Gastroesophageal sphincter (tissue), 4 donors: ENCODE results near the gene VTN. TPM values are rescaled to one million over a fixed set of nuclear protein-coding genes. Genes with fewer than 3 reads are reported as not detected.

Experiments used
- ATAC-seq: fragments of 150-250 bp; one replicate; pipeline ENCODE4 v1.9.1; 2016; ENCODE audit warnings: mild to moderate bottlenecking, moderate library complexity
- H3K27ac ChIP-seq, 4 donors: fragments of 200-600 bp; sonication (generic) in 3 of 4; 1 replicate in 3 of 4; 2 replicates in 1 of 4; pipeline ENCODE4 v1.5.1; 2016 to 2019
- H3K27me3 ChIP-seq: fragments of 200-600 bp; sonication (generic); one replicate; pipeline ENCODE4 v1.5.1; 2019
- H3K36me3 ChIP-seq, 2 donors: fragments of 200-600 bp; sonication (generic); one replicate each; pipeline ENCODE4 v1.5.1; 2019; ENCODE audit warnings: control low read depth in 1 of 2
- H3K4me1 ChIP-seq, 3 donors: fragments of 200-600 bp; sonication (generic); 1 replicate in 2 of 3; 2 replicates in 1 of 3; pipeline ENCODE4 v1.5.1; 2016 to 2019; ENCODE audit warnings: control low read depth in 2 of 3
- H3K4me3 ChIP-seq, 2 donors: fragments of 200-600 bp; sonication (generic); one replicate each; pipeline ENCODE4 v1.5.1; 2019; ENCODE audit warnings: mild to moderate bottlenecking in 1 of 2, moderate library complexity in 1 of 2
- H3K9me3 ChIP-seq, 3 donors: fragments of 200-600 bp; sonication (generic); one replicate each; pipeline ENCODE4 v1.5.1; 2017 to 2019; ENCODE audit warnings: control low read depth in 2 of 3
- CTCF ChIP-seq, 4 experiments: fragments of 200-600 bp in 2 of 4; fragments of 450-650 bp in 2 of 4; sonication (generic) in 1 of 4; IDR thresholded peaks; one replicate each; pipeline ENCODE4 v1.5.1; 2017 to 2019; ENCODE audit warnings: antibody characterized with exemption in 4 of 4, mild to moderate bottlenecking in 2 of 4, moderate library complexity in 2 of 4
- EP300 ChIP-seq: sonication (generic); formaldehyde crosslinking; IDR thresholded peaks from one replicate; pipeline ENCODE4 v1.6.1; 2017; ENCODE audit warnings: antibody characterized with exemption, mild to moderate bottlenecking
- POLR2A ChIP-seq, 2 donors: fragments of 450-650 bp; IDR thresholded peaks; one replicate each; pipeline ENCODE4 v1.6.1; 2017; ENCODE audit warnings: antibody characterized with exemption in 2 of 2, mild to moderate bottlenecking in 2 of 2, moderate library complexity in 1 of 2
- POLR2AphosphoS5 ChIP-seq: sonication (generic); formaldehyde crosslinking; IDR thresholded peaks from one replicate; pipeline ENCODE4 v1.6.1; 2017; ENCODE audit warnings: antibody characterized with exemption
- WGBS, 2 donors: methylation state at CpG; one replicate each; pipeline ENCODE4 v1.1.5; 2018; ENCODE audit warnings: low coverage in 1 of 2; 5-methylcytosine and 5-hydroxymethylcytosine counted together
- total RNA-seq, 4 donors: library from RNA; depleted of rRNA; stranded (reverse); fragments of >200 nt; gene quantifications; one replicate each; pipeline ENCODE4 v1.1.0, GENCODE V29; 2016

VTN gene
- total RNA-seq, 4 donors from 2014 or later, result 0.27 to 0.47 (median 0.27) TPM; not detected in 1

GRCh38 chr17:28390984-28391383, 20.9 kb upstream of the VTN start:
- no peak overlapping the region for H3K4me3 ChIP-seq
- peaks cover 0 to 95% of the 10 kb centered on the region in 2 donors for H3K36me3 ChIP-seq
- no peaks in the 10 kb centered on the region for H3K27me3 ChIP-seq
- no peak overlapping the region for H3K27ac ChIP-seq
- no peaks in the 10 kb centered on the region for H3K4me1 ChIP-seq
- ATAC-seq, result no peak
- no CpG with 5 or more reads among the region's 1 CpG for WGBS, 2 donors
- no peaks in the 10 kb centered on the region for H3K9me3 ChIP-seq
- no peak for TF ChIP-seq CTCF (IDR thresholded peaks at IDR 0.05)

GRCh38 chr17:28390563-28390962, 20.5 kb upstream of the VTN start:
- no peaks in the 10 kb centered on the region for H3K4me1 ChIP-seq
- H3K9me3 ChIP-seq, result no peaks in the 10 kb centered on the region
- TF ChIP-seq CTCF (IDR thresholded peaks at IDR 0.05) (no peak), POLR2A (IDR thresholded peaks at IDR 0.05) (no peak), POLR2AphosphoS5 (no peak), EP300 (no peak)
- no peak overlapping the region for H3K4me3 ChIP-seq
- peaks cover 0 to 95% of the 10 kb centered on the region in 2 donors for H3K36me3 ChIP-seq
- ATAC-seq, result no peak
- H3K27me3 ChIP-seq, result no peaks in the 10 kb centered on the region
- H3K27ac ChIP-seq, result no peak overlapping the region
- WGBS, 2 donors, result 93 to 94% methylated on average over 2 of the region's 2 CpGs

- no peak overlapping the region for H3K4me3 ChIP-seq
- WGBS, 2 donors, result 79% methylated on average over 1 of the region's 1 CpG; no CpG with 5 or more reads in 1 of the 2 donors
- H3K27me3 ChIP-seq, result no peaks in the 10 kb centered on the region
- no peak overlapping the region for H3K27ac ChIP-seq
- no peaks in the 10 kb centered on the region for H3K4me1 ChIP-seq
- no peaks in the 10 kb centered on the region for H3K9me3 ChIP-seq
- H3K36me3 ChIP-seq, result peaks cover 0 to 95% of the 10 kb centered on the region in 2 donors
- no peak for ATAC-seq
- TF ChIP-seq CTCF (IDR thresholded peaks at IDR 0.05), result no peak
- no peak for TF ChIP-seq EP300
- no peak for TF ChIP-seq POLR2A (IDR thresholded peaks at IDR 0.05)
- TF ChIP-seq POLR2AphosphoS5, result no peak
Measured at GRCh38 chr17:28390141-28390540, 20.0 kb upstream of the VTN start.

GRCh38 chr17:28388106-28388505, 18.0 kb upstream of the VTN start:
- peaks cover 0 to 94% of the 10 kb centered on the region in 2 donors for H3K36me3 ChIP-seq

More at GRCh38 chr17:28388106-28388505, 18.0 kb upstream of the VTN start:
- no peak for ATAC-seq
- TF ChIP-seq CTCF (IDR thresholded peaks at IDR 0.05) (no peak), POLR2A (IDR thresholded peaks at IDR 0.05) (no peak), EP300 (no peak), POLR2AphosphoS5 (no peak)
- no peaks in the 10 kb centered on the region for H3K27me3 ChIP-seq
- 100% methylated on average over 1 of the region's 11 CpGs; no CpG with 5 or more reads in 1 of the 2 donors for WGBS, 2 donors
- no peaks in the 10 kb centered on the region for H3K4me1 ChIP-seq
- no peak overlapping the region for H3K4me3 ChIP-seq
- H3K9me3 ChIP-seq, result no peaks in the 10 kb centered on the region
- H3K27ac ChIP-seq, result no peak overlapping the region
